HepG2 (cell line): ENCODE results near the gene PSMG1. TPM values are rescaled to one million over a fixed set of nuclear protein-coding genes. Genes with fewer than 3 reads are reported as not detected.

Experiments
- BRD4 ChIP-seq: sonication (generic); formaldehyde crosslinking; IDR thresholded peaks from 2 replicates; pipeline ENCODE4 v1.4.0; 2020; ENCODE audit warnings: missing genetic modification reagents
- FOXO1 ChIP-seq: sonication (generic); formaldehyde crosslinking; IDR thresholded peaks from 2 replicates; pipeline ENCODE4 v1.4.0; 2020; ENCODE audit warnings: missing genetic modification reagents
- HNF1A ChIP-seq, 2 experiments: sonication (generic) in 1 of 2; formaldehyde crosslinking in 1 of 2; IDR thresholded peaks; 2 replicates each; pipeline versions ENCODE4 v1.4.0 to v1.6.1; 2016 to 2020; ENCODE audit warnings: borderline replicate concordance in 1 of 2, low read depth in 1 of 2, mild to moderate bottlenecking in 1 of 2, missing genetic modification reagents in 1 of 2
- POLR2AphosphoS5 ChIP-seq: IDR thresholded peaks from 2 replicates; pipeline ENCODE4 v1.6.1; 2012; ENCODE audit warnings: low read depth, low read length
- SCMH1 ChIP-seq: sonication (generic); formaldehyde crosslinking; IDR thresholded peaks from 2 replicates; pipeline ENCODE4 v1.9.0; 2021; ENCODE audit warnings: missing genetic modification reagents, mild to moderate bottlenecking, borderline replicate concordance
- ZBTB10 ChIP-seq: sonication (generic); formaldehyde crosslinking; IDR thresholded peaks from 2 replicates; pipeline ENCODE4 v1.4.0; 2020; ENCODE audit warnings: missing genetic modification reagents, borderline replicate concordance
- ZNF274 ChIP-seq: sonication (generic); formaldehyde crosslinking; IDR thresholded peaks from 2 replicates; pipeline ENCODE4 v1.5.1; 2020; ENCODE audit warnings: mild to moderate bottlenecking, missing genetic modification reagents
- polyA plus RNA-seq, 8 experiments: library from polyadenylated mRNA; depleted of rRNA in 3 of 8; stranded (reverse) in 7 of 8; unstranded in 1 of 8; fragments of >200 nt; fragmentation: Illumina TruSeq in 4 of 8; extraction: Trizol in 4 of 8; gene quantifications; 2 replicates each; pipeline versions ENCODE4 v1.2.1 to v1.2.3, GENCODE V29; 2011 to 2016; ENCODE audit warnings: low read depth in 4 of 8, missing spikeins in 1 of 8, mixed read lengths in 1 of 8; ENCODE audit not compliant: insufficient read depth in 1 of 8
- total RNA-seq, 5 experiments: library from RNA; depleted of rRNA; stranded (reverse); fragments of >200 nt; fragmentation: Illumina TruSeq; extraction: Trizol; gene quantifications; 2 replicates each; pipeline ENCODE4 v1.2.3, GENCODE V29; 2016; ENCODE audit warnings: low read depth in 1 of 5

The PSMG1 gene
- total and polyA plus RNA-seq, 2 of the 13 experiments (the other 11 are each of a cell fraction or from before 2014, with no cell fraction given): 63.6 to 173 TPM

- TF ChIP-seq HNF1A (IDR thresholded peaks at IDR 0.05; ENCODE audit: low read depth) (no peak), HNF1A (CRISPR knock-in tag; IDR thresholded peaks at IDR 0.05; ENCODE audit: borderline replicate concordance) (no peak), BRD4 (CRISPR knock-in tag) (no peak), FOXO1 (CRISPR knock-in tag) (no peak), ZNF274 (no peak), ZBTB10 (CRISPR knock-in tag) (no peak), POLR2AphosphoS5 (no peak), SCMH1 (CRISPR knock-in tag) (no peak)
These were observed 14.4 kb upstream of the PSMG1 start (continued) for GRCh38 chr21:39197448-39198233.
